Duodenal mucosa (tissue), 2 donors: ENCODE results near the gene CDC14B.
"Not testable (repeated sequence)": the region's sequence is repeated elsewhere in the genome, so short reads cannot be mapped to it uniquely, and the experiment has no call there.

Source experiments
- H3K27ac ChIP-seq: one replicate; pipeline ENCODE4 v1.7.0; 2013; ENCODE audit warnings: low read depth, low read length
- H3K27me3 ChIP-seq, 2 donors: one replicate each; pipeline ENCODE4 v1.7.0; 2013; ENCODE audit warnings: low read length in 2 of 2, control low read depth in 1 of 2; ENCODE audit not compliant: insufficient read depth in 2 of 2, control insufficient read depth in 1 of 2
- H3K36me3 ChIP-seq, 2 donors: one replicate each; pipeline ENCODE4 v1.7.0; 2013; ENCODE audit warnings: low read length in 2 of 2, control low read depth in 1 of 2; ENCODE audit not compliant: insufficient read depth in 2 of 2, control insufficient read depth in 1 of 2
- H3K4me1 ChIP-seq, 2 donors: one replicate each; pipeline ENCODE4 v1.7.0; 2013; ENCODE audit warnings: low read length in 2 of 2, control low read depth in 1 of 2; ENCODE audit not compliant: insufficient read depth in 2 of 2, control insufficient read depth in 1 of 2
- H3K4me3 ChIP-seq, 2 donors: one replicate each; pipeline ENCODE4 v1.7.0; 2013; ENCODE audit warnings: low read length in 2 of 2, low read depth in 1 of 2
- H3K9ac ChIP-seq, 2 donors: one replicate each; pipeline ENCODE4 v1.7.0; 2013; ENCODE audit warnings: low read length in 2 of 2, low read depth in 1 of 2
- H3K9me3 ChIP-seq, 2 donors: one replicate each; pipeline ENCODE4 v1.7.0; 2013; ENCODE audit warnings: low read length in 2 of 2, control low read depth in 1 of 2; ENCODE audit not compliant: control insufficient read depth in 1 of 2

CDC14B gene

GRCh38 chr9:96587338-96588315 is 32.0 kb downstream of the CDC14B start:
- no peaks in the 10 kb centered on the region for H3K4me1 ChIP-seq
- no peaks in the 10 kb centered on the region for H3K36me3 ChIP-seq
- no peaks in the 10 kb centered on the region for H3K9me3 ChIP-seq
- H3K27ac ChIP-seq, result no peak overlapping the region
- H3K27me3 ChIP-seq, result no peaks in the 10 kb centered on the region
- no peak overlapping the region for H3K4me3 ChIP-seq
- no peak overlapping the region for H3K9ac ChIP-seq

- no peaks in the 10 kb centered on the region for H3K4me1 ChIP-seq
- H3K27me3 ChIP-seq, result no peaks in the 10 kb centered on the region
These were observed 34.2 kb downstream of the CDC14B start for GRCh38 chr9:96585426-96585825.

GRCh38 chr9:96582199-96582598 is 37.4 kb downstream of the CDC14B start:
- not testable (repeated sequence) for H3K4me3 ChIP-seq, H3K9ac ChIP-seq, H3K9me3 ChIP-seq, H3K4me1 ChIP-seq, H3K27me3 ChIP-seq, H3K27ac ChIP-seq, H3K36me3 ChIP-seq

More at GRCh38 chr9:96585426-96585825, 34.2 kb downstream of the CDC14B start:
- H3K36me3 ChIP-seq, result no peaks in the 10 kb centered on the region
- H3K9ac ChIP-seq, result no peak overlapping the region
- H3K27ac ChIP-seq, result no peak overlapping the region
- no peaks in the 10 kb centered on the region for H3K9me3 ChIP-seq
- H3K4me3 ChIP-seq, result no peak overlapping the region

- no peak overlapping the region for H3K4me3 ChIP-seq
- H3K9ac ChIP-seq, result no peak overlapping the region
- H3K36me3 ChIP-seq, result no peaks in the 10 kb centered on the region
- H3K27ac ChIP-seq, result no peak overlapping the region
- no peaks in the 10 kb centered on the region for H3K9me3 ChIP-seq
- no peaks in the 10 kb centered on the region for H3K4me1 ChIP-seq
- H3K27me3 ChIP-seq, result no peaks in the 10 kb centered on the region
These were observed 37.9 kb downstream of the CDC14B start for GRCh38 chr9:96581786-96582185.

GRCh38 chr9:96581301-96581700 is 38.3 kb downstream of the CDC14B start:
- no peak overlapping the region for H3K9ac ChIP-seq
- no peak overlapping the region for H3K4me3 ChIP-seq
- no peak overlapping the region for H3K27ac ChIP-seq
- no peaks in the 10 kb centered on the region for H3K36me3 ChIP-seq
- H3K27me3 ChIP-seq, result no peaks in the 10 kb centered on the region
- no peaks in the 10 kb centered on the region for H3K9me3 ChIP-seq
- no peaks in the 10 kb centered on the region for H3K4me1 ChIP-seq

GRCh38 chr9:96574931-96575351 is 44.7 kb downstream of the CDC14B start:
- H3K9me3 ChIP-seq, result no peaks in the 10 kb centered on the region
- no peaks in the 10 kb centered on the region for H3K36me3 ChIP-seq
- no peak overlapping the region for H3K4me3 ChIP-seq
- no peak overlapping the region for H3K9ac ChIP-seq
- no peak overlapping the region for H3K27ac ChIP-seq
- H3K27me3 ChIP-seq, result no peaks in the 10 kb centered on the region
- no peaks in the 10 kb centered on the region for H3K4me1 ChIP-seq

GRCh38 chr9:96574455-96574854 is 45.2 kb downstream of the CDC14B start:
- no peaks in the 10 kb centered on the region for H3K36me3 ChIP-seq
- no peaks in the 10 kb centered on the region for H3K27me3 ChIP-seq
- H3K4me1 ChIP-seq, result no peaks in the 10 kb centered on the region
- H3K9me3 ChIP-seq, result no peaks in the 10 kb centered on the region
- H3K27ac ChIP-seq, result no peak overlapping the region
- H3K4me3 ChIP-seq, result no peak overlapping the region
- no peak overlapping the region for H3K9ac ChIP-seq

GRCh38 chr9:96567203-96567700 is 52.4 kb downstream of the CDC14B start:
- Histone ChIP-seq H3K27me3 (no peaks in the 10 kb centered on the region), H3K4me3 (peak overlapping the region; percentile 70 to 82), H3K9me3 (no peaks in the 10 kb centered on the region), H3K36me3 (no peaks in the 10 kb centered on the region), H3K27ac (peak overlapping the region; percentile 96), H3K4me1 (peaks cover 8 to 17% of the 10 kb centered on the region in 2 donors), H3K9ac (peak overlapping the region; percentile 90 to 91)

- peaks cover 0 to 4% of the 10 kb centered on the region in 2 donors for H3K36me3 ChIP-seq
- H3K27me3 ChIP-seq, result no peaks in the 10 kb centered on the region
- H3K27ac ChIP-seq, result peak overlapping the region; percentile 96
- H3K4me3 ChIP-seq, result peak overlapping the region; percentile 70 to 82
- no peaks in the 10 kb centered on the region for H3K9me3 ChIP-seq
- H3K4me1 ChIP-seq, result peaks cover 8 to 17% of the 10 kb centered on the region in 2 donors
- peak overlapping the region; percentile 90 to 91 for H3K9ac ChIP-seq
These were observed 53.0 kb downstream of the CDC14B start for GRCh38 chr9:96566498-96567202.
